Measurements from ENCODE around the gene NLRP6. TPM values are rescaled to one million over a fixed set of nuclear protein-coding genes. Genes with fewer than 3 reads are reported as not detected.
"Not testable (repeated sequence)": the region's sequence is repeated elsewhere in the genome, so short reads cannot be mapped to it uniquely, and the experiment has no call there.

Gene NLRP6
- total and polyA plus RNA-seq, 2 donors (not counting 1 experiment from before 2014, with no cell fraction given) = 1.4 to 2.7 TPM

DNA sequence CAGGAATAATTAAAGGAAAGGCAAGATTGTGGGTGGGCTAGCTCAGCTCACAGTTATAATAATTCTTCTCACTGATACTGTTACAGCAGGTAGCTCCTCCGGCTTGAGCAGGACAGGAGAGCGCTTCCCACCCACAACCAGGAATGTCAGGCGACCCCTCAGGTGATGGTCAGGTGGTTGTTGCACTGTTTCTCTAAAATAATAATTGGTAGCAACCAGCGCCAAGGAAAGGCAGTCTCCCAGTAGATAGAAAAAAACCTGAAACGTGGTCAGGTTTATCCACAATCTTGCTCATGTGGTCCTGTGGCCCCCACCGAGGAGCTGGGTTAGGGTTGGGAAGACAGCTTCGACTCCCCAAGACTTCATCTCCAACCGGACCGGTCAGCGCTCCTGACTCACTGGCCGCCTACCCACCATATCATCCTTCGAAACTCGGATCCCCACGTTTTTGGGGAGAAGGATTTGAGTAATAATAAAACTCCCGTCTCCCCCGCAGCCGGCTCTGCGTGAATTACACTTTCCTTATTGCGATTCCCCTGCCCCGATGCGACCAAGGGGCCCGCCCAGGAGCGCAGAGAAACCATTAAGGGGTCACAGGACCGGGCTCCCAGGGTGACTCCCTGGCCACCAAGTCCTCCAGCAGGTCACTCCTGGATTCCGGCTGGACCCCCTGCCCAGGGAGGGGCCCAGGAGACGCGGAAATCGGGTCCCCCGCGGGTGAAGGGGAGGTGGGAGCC is 39.6 kb downstream of the NLRP6 start:
- ATAC-seq (ENCODE audit: low read depth) = not testable (repeated sequence)

DNA sequence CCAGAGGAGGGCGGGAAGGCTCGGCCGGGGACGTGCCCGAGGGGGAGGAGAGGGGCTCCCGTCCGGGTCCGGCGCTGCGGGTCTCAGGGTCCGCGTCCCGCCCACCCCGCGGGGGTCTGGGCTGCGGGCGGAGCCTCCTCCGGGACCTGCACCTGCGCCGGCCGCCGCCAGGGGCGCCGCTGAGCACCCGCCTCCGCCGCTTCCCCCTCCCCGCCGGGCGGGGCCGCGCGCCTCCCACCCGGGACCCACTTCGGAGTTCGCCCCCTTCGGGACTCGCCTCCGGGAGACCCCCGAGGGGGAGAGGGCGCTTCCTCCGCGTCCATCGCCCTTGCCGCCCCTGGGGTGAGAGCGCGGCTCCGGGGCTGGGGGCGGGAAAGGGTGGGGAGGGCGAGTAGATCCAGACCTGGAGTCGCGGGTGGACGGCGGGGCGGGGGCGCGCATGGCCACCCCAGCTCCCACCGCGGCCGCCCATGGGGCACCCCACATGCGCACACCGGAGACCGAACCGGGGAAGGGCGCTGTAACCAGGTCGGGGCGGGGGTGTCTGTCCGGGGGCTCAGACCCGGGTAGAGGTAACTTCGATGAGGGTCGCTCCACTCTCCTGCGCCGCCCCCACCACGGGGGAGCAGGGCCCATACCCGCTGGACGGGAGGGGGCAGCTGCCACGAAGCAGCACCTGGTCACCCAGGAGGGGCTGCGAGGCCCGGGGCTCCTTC is 40.4 kb downstream of the NLRP6 start:
- H3K27ac Mint-ChIP-seq; H4K20me1 ChIP-seq (ENCODE audit: control insufficient read depth, insufficient read depth, low read length, poor library complexity, severe bottlenecking); H3K4me3 Mint-ChIP-seq; DNase-seq; intact Hi-C loops (cut with micrococcal nuclease); H3K36me3 ChIP-seq (replicated peaks in 1 of 2; ENCODE audit: control extremely low read depth in 1 of 2, control insufficient read depth in 1 of 2, extremely low read depth in 1 of 2, insufficient read depth in 2 of 2, low read length in 1 of 2); H3K27me3 ChIP-seq (replicated peaks in 1 of 4; ENCODE audit: control extremely low read depth in 1 of 4, control insufficient read depth in 3 of 4, insufficient read depth in 4 of 4, low read length in 3 of 4); H3K9me3 ChIP-seq (ENCODE audit: control extremely low read depth in 1 of 3, control insufficient read depth in 2 of 3, insufficient read depth in 1 of 3, low read length in 2 of 3); H3K27me3 Mint-ChIP-seq; H3K9me3 Mint-ChIP-seq (ENCODE audit: insufficient read depth): not testable (repeated sequence)
- peak overlapping the region in 1 of 2 donors; percentile 43 for H3K27ac ChIP-seq (ENCODE audit: low read length in 2 of 2)
- H3K4me2 ChIP-seq (replicated peaks; ENCODE audit: low read depth, low read length, poor library complexity, severe bottlenecking) = peak overlapping the region; percentile 57
- peak overlapping the region; percentile 38 for H2AFZ ChIP-seq (ENCODE audit: insufficient read depth, low read depth, low read length, poor library complexity, severe bottlenecking)
- H3K4me3 ChIP-seq (ENCODE audit: control extremely low read depth in 1 of 5, extremely low read depth in 1 of 5, insufficient read depth in 1 of 5, low read depth in 2 of 5, low read length in 4 of 5) = peak overlapping the region in 4 of 5 experiments; percentile 37 to 55 (median 50)
- WGBS (ENCODE audit: insufficient coverage) = no CpG with 5 or more reads among the region's 79 CpGs
- H3K4me1 Mint-ChIP-seq = peaks cover 44% of the 10 kb centered on the region
- CTCF ChIA-PET = interaction anchor here (1.5 to 3.3 kb wide), 4 partner anchors 13 to 67 kb away, joined by 5 to 54 read pairs (median 14); partner anchors contain the start of gene IFITM2
- peaks cover 25 to 49% of the 10 kb centered on the region in 2 donors for H3K4me1 ChIP-seq (ENCODE audit: control insufficient read depth in 2 of 2, insufficient read depth in 2 of 2, low read length in 2 of 2)
- peak overlapping the region; percentile 47 for H3K9ac ChIP-seq (ENCODE audit: low read length)
- POLR2A ChIA-PET = interaction anchor here (1.2 kb wide), 1 partner anchor 68 kb away, joined by 3 read pairs; no protein-coding TSS in a partner anchor
- peaks cover 20% of the 10 kb centered on the region for H3K79me2 ChIP-seq (ENCODE audit: control insufficient read depth, insufficient read depth, low read length)
- ATAC-seq (ENCODE audit: low read depth) = peak; percentile 85

More for the DNA sequence above, 39.6 kb downstream of the NLRP6 start:
- H3K36me3 ChIP-seq (replicated peaks in 1 of 2; ENCODE audit: control extremely low read depth in 1 of 2, control insufficient read depth in 1 of 2, extremely low read depth in 1 of 2, insufficient read depth in 2 of 2, low read length in 1 of 2); H3K9ac ChIP-seq (ENCODE audit: low read length); H2AFZ ChIP-seq (ENCODE audit: insufficient read depth, low read depth, low read length, poor library complexity, severe bottlenecking); H3K27me3 Mint-ChIP-seq; H3K9me3 ChIP-seq (ENCODE audit: control extremely low read depth in 1 of 3, control insufficient read depth in 2 of 3, insufficient read depth in 1 of 3, low read length in 2 of 3); intact Hi-C loops (cut with micrococcal nuclease); H3K9me3 Mint-ChIP-seq (ENCODE audit: insufficient read depth); DNase-seq; H3K27me3 ChIP-seq (replicated peaks in 1 of 4; ENCODE audit: control extremely low read depth in 1 of 4, control insufficient read depth in 3 of 4, insufficient read depth in 4 of 4, low read length in 3 of 4); H4K20me1 ChIP-seq (ENCODE audit: control insufficient read depth, insufficient read depth, low read length, poor library complexity, severe bottlenecking): not testable (repeated sequence)
- Mint-ChIP-seq H3K27ac (peak overlapping the region; percentile 71), H3K4me3 (peak overlapping the region; percentile 48), H3K4me1 (peaks cover 52% of the 10 kb centered on the region)
- CTCF ChIA-PET = interaction anchor here (0.5 to 3.3 kb wide), 11 partner anchors 8 to 132 kb away, joined by 3 to 54 read pairs (median 6); partner anchors contain the start of genes IFITM2 and PTDSS2
- Histone ChIP-seq H3K4me2 (replicated peaks; ENCODE audit: low read depth, low read length, poor library complexity, severe bottlenecking) (peak overlapping the region; percentile 38), H3K79me2 (ENCODE audit: control insufficient read depth, insufficient read depth, low read length) (peaks cover 25% of the 10 kb centered on the region), H3K4me1 (ENCODE audit: control insufficient read depth in 2 of 2, insufficient read depth in 2 of 2, low read length in 2 of 2) (peaks cover 32 to 56% of the 10 kb centered on the region in 2 donors), H3K4me3 (ENCODE audit: control extremely low read depth in 1 of 5, extremely low read depth in 1 of 5, insufficient read depth in 1 of 5, low read depth in 2 of 5, low read length in 4 of 5) (peak overlapping the region in 2 of 5 experiments; percentile 15 to 34), H3K27ac (ENCODE audit: low read length in 2 of 2) (peak overlapping the region in 1 of 2 donors; percentile 52)
- POLR2A ChIA-PET = interaction anchor here (0.6 to 1.4 kb wide), 4 partner anchors 9 to 110 kb away, joined by 3 to 4 read pairs (median 4); partner anchors contain the start of genes BET1L and RIC8A
- WGBS (ENCODE audit: insufficient coverage) = no CpG with 5 or more reads among the region's 30 CpGs

DNA sequence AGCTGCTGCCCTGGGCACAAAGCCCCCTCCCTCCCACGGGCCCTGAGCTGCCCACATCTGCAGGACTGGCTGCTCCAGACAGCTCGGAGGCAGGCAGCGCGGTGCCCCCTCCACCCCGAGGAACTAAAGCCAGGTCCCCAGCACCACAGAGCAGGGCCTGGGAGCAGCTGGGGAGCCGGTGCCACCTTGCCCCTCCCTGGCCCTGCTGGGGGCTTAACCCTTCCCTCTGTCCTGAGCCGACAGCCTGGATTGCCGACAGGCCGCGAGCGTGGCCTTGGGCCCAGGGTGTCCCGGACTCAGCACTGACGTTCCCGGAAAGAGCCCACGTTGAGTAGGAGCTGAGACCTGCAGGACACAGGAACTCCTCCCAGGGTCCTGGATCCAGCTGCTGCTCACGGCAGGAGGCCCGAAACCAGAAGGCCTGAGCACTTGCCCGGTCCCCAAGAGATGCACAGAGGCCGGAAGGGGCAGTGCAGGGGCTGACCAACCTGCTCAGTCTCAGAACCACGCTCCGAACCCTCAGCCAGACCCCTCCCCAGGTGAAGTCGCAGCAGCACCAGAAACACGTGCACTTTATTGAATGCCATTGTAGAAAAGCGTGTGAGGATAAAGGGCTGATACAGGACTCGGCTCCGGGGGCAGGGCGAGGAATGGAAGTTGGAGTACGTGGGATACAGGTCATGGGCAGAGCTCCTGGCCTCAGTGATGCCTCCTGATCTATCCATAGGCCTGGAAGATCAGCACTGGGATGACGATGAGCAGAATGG is 41.1 kb downstream of the NLRP6 start:
- CTCF ChIA-PET = interaction anchor here (1.4 kb wide), 1 partner anchor 68 kb away, joined by 3 read pairs; no protein-coding TSS in a partner anchor
- H3K9ac ChIP-seq (ENCODE audit: low read length) = peak overlapping the region; percentile 47

More for the DNA sequence above, 41.1 kb downstream of the NLRP6 start:
- Histone ChIP-seq H3K79me2 (ENCODE audit: control insufficient read depth, insufficient read depth, low read length) (peaks cover 12% of the 10 kb centered on the region), H2AFZ (ENCODE audit: insufficient read depth, low read depth, low read length, poor library complexity, severe bottlenecking) (peak overlapping the region; percentile 38), H3K4me3 (ENCODE audit: control extremely low read depth in 1 of 5, extremely low read depth in 1 of 5, insufficient read depth in 1 of 5, low read depth in 2 of 5, low read length in 4 of 5) (peak overlapping the region in 4 of 5 experiments; percentile 37 to 55 (median 50)), H3K27ac (ENCODE audit: low read length in 2 of 2) (peak overlapping the region in 1 of 2 donors; percentile 43), H3K4me1 (ENCODE audit: control insufficient read depth in 2 of 2, insufficient read depth in 2 of 2, low read length in 2 of 2) (peaks cover 22 to 42% of the 10 kb centered on the region in 2 donors), H3K4me2 (replicated peaks; ENCODE audit: low read depth, low read length, poor library complexity, severe bottlenecking) (peak overlapping the region; percentile 57)
- Mint-ChIP-seq H3K4me3 (peak overlapping the region; percentile 83), H3K27ac (peak overlapping the region; percentile 67), H3K4me1 (peaks cover 37% of the 10 kb centered on the region)
- H3K36me3 ChIP-seq (replicated peaks in 1 of 2; ENCODE audit: control extremely low read depth in 1 of 2, control insufficient read depth in 1 of 2, extremely low read depth in 1 of 2, insufficient read depth in 2 of 2, low read length in 1 of 2); H3K9me3 ChIP-seq (ENCODE audit: control extremely low read depth in 1 of 3, control insufficient read depth in 2 of 3, insufficient read depth in 1 of 3, low read length in 2 of 3); H3K27me3 ChIP-seq (replicated peaks in 1 of 4; ENCODE audit: control extremely low read depth in 1 of 4, control insufficient read depth in 3 of 4, insufficient read depth in 4 of 4, low read length in 3 of 4); intact Hi-C loops (cut with micrococcal nuclease); H3K27me3 Mint-ChIP-seq; H4K20me1 ChIP-seq (ENCODE audit: control insufficient read depth, insufficient read depth, low read length, poor library complexity, severe bottlenecking); POLR2A ChIA-PET; H3K9me3 Mint-ChIP-seq (ENCODE audit: insufficient read depth): not testable (repeated sequence)
- DNase-seq (peak; percentile 20), ATAC-seq (ENCODE audit: low read depth) (peak; percentile 7)
- WGBS (ENCODE audit: insufficient coverage) = 59% methylated on average over 9 of the region's 29 CpGs

All from B cell (primary cell).